SU-DHL-6 (cell line): Measurements from ENCODE around the gene LRRC1.

Experiments
- EZH2phosphoT487 ChIP-seq: fragments of 200-600 bp; sonication (generic), shearing (Covaris generic); conservative IDR thresholded peaks from 2 replicates; pipeline ENCODE4 v1.6.1; 2018; ENCODE audit warnings: mild to moderate bottlenecking, antibody characterized with exemption, low read length, moderate library complexity, mixed read lengths
- TF ChIP-seq, protein P1 (sequence below): fragments of 200-600 bp; sonication (generic); IDR thresholded peaks from one replicate; pipeline ENCODE4 v1.5.1; 2017; ENCODE audit warnings: antibody characterized with exemption, mild to moderate bottlenecking, low read length, moderate library complexity; ENCODE audit not compliant: insufficient read depth, poor library complexity, severe bottlenecking

DNA sequence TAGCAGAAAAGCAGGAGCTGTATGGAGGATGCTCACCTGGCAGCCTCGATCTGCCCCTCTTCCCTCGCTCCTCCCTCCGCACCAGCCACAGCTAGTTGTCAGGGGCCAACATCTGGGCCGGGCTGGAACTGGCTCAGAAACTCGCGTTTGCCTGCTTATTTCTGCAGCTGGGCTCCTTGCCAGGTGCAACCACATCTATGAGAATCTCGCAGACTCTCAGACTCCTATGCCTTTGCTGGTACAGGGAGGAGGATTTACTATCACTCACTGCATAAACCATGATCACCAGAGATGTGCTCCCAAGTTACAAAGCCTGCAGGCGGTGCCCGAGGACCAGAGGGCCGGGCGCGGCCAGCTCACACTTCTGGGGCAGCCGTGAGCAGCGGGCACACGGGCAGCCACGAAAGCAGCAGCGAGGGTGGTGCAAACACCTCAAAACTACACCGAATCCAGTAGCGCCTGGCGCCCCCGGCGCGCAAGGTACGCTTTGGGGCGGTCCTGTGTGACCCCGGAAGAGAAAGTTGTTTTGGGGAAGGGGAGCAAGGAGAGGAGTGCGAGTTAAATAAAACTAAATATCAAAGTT lies 577 bp upstream of the LRRC1 start:
- TF ChIP-seq EZH2phosphoT487 = no peak
- TF ChIP-seq, protein P1, sequence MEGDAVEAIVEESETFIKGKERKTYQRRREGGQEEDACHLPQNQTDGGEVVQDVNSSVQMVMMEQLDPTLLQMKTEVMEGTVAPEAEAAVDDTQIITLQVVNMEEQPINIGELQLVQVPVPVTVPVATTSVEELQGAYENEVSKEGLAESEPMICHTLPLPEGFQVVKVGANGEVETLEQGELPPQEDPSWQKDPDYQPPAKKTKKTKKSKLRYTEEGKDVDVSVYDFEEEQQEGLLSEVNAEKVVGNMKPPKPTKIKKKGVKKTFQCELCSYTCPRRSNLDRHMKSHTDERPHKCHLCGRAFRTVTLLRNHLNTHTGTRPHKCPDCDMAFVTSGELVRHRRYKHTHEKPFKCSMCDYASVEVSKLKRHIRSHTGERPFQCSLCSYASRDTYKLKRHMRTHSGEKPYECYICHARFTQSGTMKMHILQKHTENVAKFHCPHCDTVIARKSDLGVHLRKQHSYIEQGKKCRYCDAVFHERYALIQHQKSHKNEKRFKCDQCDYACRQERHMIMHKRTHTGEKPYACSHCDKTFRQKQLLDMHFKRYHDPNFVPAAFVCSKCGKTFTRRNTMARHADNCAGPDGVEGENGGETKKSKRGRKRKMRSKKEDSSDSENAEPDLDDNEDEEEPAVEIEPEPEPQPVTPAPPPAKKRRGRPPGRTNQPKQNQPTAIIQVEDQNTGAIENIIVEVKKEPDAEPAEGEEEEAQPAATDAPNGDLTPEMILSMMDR = no peak
